NOMO-1 treated with dmso at 0.1 percent for 144 hours (cell line): ENCODE results near the gene ANAPC5.
"Not testable (repeated sequence)": the region's sequence is repeated elsewhere in the genome, so short reads cannot be mapped to it uniquely, and the experiment has no call there.

Source experiments
- DNase-seq: peaks from one replicate; lab custom pipeline; 2025; ENCODE audit not compliant: unreplicated experiment; lab: John Stamatoyannopoulos, UW

ANAPC5 gene, protein sequence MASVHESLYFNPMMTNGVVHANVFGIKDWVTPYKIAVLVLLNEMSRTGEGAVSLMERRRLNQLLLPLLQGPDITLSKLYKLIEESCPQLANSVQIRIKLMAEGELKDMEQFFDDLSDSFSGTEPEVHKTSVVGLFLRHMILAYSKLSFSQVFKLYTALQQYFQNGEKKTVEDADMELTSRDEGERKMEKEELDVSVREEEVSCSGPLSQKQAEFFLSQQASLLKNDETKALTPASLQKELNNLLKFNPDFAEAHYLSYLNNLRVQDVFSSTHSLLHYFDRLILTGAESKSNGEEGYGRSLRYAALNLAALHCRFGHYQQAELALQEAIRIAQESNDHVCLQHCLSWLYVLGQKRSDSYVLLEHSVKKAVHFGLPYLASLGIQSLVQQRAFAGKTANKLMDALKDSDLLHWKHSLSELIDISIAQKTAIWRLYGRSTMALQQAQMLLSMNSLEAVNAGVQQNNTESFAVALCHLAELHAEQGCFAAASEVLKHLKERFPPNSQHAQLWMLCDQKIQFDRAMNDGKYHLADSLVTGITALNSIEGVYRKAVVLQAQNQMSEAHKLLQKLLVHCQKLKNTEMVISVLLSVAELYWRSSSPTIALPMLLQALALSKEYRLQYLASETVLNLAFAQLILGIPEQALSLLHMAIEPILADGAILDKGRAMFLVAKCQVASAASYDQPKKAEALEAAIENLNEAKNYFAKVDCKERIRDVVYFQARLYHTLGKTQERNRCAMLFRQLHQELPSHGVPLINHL

DNA sequence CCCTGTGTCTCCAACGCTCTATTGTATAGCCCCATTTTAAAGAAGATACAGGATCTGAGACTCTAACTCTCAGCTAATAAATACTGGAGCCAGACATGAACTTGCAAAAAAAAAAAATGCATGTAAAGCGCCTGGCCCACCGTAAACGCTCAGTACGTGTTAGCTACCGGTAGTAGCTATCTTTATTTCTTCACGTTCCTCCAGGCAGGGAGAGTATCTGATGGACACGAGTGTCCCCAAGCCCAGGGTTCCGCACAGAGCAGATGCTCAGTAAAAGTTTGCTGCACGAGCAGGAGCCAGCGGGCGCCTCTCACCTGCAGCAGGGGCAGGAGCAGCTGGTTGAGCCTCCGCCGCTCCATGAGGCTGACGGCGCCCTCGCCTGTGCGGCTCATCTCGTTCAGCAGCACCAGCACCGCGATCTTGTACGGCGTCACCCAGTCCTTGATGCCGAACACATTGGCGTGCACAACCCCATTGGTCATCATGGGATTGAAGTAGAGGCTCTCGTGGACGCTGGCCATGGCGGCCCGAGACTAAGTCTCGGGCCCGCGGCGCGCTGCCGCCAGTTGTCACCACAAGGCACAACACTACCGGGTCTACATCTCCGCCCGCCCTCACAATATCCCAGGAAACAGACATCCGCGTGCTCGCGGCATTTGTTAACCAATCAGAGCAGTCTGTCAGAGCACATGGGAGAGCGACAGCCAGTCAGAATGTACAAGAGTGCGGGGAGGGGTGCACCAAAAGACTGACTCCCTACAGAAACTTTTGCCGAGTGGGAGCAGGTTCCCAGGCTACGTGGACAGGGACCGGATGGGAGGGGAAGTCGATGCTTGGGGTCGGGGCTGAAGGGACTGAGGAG, at the start of gene ANAPC5:
Gene ANAPC5, minus strand, starts transcription at position 592 of the 862 bp plus-strand sequence. Its CDS starts 71 bp downstream, at position 521.
- peak; percentile 97 for DNase-seq

DNA sequence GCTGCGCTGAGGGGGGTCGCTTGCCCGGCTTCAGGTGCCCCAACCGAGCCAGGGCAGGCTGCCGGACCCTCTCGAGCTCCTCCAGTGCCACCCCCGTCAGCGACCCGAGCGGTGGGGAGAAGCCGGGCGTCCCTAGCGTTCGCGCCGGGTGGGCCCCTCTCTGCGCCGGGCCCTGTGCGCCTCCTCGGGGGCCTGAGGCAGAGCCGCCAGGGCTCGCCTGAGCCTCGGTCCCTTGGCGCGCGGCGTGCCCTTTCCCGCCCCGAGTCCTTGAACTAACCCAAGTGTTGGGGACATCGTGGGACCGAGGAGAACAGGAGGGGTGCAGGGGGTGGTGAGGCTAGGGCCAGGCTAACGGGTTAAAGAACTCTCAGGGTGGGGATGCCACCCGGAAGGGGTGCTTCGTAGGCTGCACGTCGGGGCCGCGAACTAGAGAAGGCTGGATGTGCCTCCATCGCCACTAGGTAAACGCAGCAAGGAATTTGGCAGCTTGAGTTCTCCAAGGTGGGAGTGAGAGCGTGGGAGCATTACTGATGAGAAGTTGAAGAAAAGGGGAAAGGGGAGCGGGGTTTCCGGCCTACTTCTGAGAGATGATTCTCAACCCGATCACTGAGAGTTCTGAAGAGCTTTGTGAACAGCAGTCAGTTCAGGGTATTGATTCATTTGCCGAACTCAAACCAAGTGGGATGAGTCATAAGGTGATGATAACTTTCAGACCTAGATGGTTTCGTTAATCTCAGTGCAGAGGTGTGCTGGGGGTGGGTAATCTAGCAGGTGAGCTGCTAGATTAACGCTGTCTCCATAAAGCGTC, 48.3 kb upstream of the ANAPC5 start:
- no peak for DNase-seq

DNA sequence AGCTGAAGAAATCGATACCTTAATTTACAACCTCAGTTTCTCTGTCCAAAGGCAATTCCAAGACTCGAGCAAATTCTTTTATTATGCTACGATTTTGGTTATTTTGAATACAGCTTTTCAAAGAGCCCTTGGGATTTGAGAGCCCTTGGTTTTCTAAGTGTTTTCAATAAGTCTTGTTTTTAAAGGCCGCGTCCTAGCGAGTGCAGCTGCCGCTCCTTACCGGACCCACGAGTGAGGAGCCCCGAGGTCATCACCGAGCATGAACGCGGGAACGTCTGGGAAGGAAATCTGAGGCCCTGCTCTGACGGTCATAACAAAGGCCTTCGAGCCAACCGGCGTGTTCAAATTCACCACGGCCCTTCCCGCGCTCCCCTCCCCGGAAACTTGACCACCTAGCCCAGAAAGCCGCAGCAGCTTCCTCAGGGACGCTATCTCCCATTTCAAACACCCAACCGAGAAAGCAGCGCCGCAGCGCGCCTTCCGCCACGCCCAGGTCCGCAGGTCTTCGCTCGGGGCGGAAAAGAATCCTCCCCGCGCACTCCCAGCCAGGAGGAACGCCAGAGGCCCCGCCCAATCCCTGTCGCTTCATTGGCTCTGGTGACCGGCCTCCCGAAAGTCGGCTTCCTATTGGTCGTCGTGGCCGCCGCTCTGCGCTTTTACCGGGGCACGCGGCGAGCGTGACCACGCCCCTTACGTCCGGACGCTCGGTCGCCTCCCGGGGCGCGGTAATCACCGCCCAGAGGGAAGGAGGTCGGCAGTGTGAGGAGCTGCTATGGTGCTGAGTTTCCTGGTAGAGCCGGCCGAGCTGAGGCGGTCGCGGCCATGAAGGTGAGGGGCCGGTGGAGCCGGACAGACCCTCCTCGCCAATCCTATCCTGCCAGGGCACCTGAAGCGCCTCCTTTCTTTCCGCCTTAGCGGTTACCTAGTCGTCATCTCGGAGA, 47.5 kb upstream of the ANAPC5 start, which contains the start of gene RNF34:
Gene RNF34, plus strand, starts transcription at position 728 of the 941 bp plus-strand sequence. Its CDS starts 95 bp downstream, at position 823.
- DNase-seq = peak; percentile 98

DNA sequence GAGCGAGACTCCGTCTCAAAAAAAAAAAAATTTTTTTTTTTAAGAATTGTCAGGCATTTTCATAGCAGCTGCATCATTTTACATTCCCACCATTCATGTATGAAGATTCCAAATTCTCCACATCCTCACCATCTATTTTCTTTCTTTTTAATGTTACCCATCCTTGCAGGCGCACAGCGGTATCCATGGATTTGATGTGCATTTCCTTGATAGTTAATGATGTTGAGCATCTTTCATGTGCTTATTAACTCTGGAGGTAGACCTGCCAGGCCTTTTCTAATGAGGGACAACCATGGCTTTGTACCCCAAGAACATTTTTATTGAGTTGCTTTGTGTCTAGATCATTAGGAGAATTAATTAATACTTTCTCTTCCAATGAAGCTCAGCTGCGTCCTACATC, 46.1 kb upstream of the ANAPC5 start:
- no peak for DNase-seq

DNA sequence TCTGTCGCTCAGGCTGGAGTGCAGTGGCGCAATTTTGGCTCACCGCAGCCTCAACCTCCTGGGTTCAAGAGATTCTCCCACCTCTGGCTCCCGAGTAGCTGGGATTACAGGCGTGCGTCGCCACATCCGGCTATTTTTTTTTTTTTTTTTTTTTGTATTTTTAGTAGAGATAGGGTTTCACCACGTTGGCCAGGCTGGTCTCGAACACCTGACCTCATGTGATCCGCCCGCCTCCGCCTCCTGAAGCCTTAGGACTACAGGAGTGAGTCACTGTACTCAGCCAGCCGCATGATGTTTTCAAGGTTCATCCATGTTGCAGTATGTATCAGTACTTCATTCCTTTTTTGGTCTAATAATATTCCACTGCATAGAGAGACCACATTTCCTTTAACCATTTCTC, 45.3 kb upstream of the ANAPC5 start:
- no peak for DNase-seq

DNA sequence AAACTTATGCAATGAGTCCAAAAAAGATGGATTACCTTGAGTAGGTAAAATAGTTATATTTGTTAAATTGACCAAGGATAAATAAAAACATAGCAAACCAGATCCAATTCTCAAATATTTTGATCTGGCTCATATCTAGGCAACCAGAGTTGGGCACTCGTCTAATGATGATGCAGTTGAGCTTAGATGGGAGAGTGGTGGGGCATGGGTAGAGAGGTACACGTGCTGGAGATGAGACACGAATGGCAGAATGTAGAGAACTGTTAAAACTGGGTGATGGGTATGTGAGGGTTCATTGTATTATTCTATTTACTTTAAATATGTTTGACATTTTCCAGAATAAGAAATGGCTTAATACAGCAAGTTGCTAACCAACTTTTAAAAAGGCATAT, 40.1 kb upstream of the ANAPC5 start:
- DNase-seq = no peak

DNA sequence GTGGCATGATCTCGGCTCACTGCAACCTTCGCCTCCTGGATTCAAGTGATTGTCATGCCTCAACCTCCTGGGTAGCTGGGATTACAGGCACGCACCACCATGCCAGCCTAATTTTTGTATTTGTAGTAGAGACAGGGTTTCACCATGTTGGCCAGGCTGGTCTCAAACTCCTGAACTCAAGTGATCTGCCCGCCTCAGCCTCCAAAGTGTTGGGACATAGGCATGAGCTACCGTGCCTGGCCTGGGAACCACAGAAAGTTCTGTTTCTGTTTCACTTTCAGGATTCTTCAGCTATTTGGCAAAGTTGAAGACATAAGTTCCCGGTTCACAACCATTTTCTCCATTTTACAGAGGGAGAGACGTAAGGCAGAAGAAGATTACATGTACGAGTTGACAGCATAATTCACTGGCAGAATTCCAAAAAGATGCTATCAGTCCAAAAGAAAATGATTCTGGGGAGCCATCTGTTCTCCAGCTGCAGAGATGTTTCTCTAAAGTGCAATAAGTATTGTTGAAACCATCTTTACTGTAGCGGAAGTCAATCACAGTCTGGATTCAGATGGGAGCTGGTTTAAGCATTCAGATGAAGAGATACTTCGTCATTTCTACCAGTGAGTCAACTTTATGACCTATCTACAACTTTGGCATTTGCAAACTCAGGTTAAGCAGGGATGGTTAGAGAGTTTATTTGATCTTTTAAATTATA, 39.6 kb upstream of the ANAPC5 start:
- DNase-seq = peak; percentile 72

DNA sequence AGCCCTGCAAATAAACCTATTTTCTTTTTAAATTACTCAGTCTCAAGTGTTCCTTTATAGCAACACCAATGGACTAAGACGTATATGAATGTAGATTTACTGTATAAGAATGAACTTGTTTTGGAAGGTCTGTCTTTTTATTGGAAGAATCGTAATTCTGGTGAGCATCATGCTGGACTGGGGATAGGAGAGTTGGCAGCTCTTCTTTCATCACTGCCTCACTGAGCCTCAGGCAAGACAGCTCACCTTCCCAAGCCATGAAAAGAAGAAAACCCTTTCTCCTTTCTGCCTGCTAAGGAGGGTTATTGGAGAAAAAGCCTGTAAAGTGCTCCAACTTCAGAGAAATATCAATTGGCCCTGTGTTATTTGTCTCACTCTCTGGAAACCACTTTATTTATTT, 38.6 kb upstream of the ANAPC5 start:
- no peak for DNase-seq

DNA sequence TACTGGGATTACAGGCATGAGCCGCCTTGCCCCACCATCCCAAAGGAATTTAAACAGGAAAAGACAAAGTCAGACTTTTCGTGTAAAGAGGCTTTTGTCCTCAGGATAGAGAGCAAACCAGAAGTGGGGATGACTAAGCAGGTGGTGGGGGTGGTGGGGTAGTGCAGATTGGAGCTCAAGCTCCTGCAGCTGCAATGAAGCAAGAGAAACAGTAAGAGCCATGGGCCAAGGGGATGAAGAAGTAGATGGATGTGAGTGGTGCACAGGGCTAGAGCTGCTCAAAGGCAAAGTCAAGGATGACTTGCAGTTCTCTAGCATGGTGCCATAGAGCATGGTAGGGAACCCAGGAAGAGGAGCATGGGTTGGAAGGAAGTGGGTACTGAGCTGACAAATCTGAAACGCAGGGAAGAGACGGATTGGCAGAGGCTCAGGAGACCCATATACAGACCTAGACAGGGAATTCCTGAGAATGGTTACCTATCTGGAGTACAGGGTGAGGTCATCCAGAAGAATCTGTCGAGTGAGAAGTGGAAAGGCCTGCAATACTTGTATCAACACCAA, 36.3 kb upstream of the ANAPC5 start:
- DNase-seq = peak; percentile 77

DNA sequence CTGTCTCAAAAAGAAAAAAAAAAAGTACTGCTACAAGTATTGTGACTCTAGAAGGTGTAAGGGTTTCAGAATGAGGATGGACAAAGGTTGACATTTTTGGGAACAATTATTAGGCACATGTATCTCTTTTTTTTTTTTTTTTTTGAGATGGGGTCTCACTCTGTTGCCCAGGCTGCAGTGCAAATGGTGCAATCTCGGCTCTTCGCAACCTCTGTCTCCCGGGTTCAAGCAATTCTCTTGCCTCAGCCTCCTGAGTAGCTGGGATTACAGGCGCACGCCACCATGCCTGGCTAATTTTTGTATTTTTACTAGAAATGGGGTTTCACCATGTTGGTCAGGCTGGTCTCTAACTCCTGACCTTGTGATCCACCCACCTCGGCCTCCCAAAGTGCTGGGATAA, 32.7 kb upstream of the ANAPC5 start:
- not testable (repeated sequence) for DNase-seq

DNA sequence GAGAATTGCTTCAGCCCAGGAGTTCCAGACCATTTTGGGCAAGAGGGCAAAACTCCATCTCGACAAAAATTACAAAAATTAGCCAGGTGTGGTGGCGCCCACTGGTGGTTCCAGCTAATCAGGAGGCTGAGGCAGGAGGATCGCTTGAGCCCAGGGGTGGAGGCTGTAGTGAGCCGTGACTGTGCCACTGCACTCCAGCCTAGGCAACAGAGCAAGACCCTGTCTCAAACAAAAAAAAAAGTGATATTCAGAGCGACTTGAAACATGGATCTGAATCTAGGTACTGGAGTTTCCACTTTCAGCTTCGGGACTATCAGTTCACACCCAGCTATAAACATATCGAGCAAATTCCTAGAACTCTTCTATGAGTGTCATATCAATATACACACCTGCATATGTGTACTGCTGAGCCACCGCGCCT, 31.4 kb upstream of the ANAPC5 start:
- DNase-seq = no peak

DNA sequence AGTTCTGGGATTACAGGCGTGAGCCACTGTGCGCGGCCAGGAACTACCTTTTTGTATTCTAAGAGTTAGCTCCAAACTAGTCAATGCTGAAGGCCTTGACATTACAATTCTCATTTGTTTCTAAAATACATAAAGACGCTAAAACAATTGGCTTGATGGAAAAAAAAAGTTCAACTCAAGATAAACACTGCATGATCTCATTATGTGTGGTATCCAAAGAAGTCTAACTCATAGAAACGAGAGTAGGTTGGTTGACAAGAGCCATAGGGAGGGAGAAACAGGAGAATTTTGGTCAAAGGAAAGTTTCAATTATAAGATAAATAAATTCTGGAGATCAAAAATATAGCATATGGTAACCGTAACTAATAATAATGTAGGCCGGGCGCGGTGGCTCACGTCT, 27.7 kb upstream of the ANAPC5 start:
- DNase-seq = no peak

DNA sequence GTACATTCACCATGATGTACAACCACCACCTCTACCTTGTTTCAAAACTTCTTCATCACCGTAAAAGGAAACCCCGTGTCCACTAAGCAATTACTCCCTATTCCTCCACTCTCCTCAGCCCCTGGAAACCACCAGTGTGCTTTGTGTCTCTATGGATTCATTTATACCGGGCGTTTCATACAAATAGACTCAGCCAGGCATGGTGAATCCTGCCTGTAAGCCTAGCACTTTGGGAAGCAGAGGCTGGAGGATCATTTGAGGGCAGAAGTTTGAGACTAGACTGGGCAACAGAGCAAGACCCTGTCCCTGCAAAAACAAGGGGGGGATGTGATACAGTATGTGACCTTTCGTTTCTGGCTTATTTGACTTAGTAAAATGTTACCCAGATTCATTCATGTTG, 26.5 kb upstream of the ANAPC5 start:
- no peak for DNase-seq

DNA sequence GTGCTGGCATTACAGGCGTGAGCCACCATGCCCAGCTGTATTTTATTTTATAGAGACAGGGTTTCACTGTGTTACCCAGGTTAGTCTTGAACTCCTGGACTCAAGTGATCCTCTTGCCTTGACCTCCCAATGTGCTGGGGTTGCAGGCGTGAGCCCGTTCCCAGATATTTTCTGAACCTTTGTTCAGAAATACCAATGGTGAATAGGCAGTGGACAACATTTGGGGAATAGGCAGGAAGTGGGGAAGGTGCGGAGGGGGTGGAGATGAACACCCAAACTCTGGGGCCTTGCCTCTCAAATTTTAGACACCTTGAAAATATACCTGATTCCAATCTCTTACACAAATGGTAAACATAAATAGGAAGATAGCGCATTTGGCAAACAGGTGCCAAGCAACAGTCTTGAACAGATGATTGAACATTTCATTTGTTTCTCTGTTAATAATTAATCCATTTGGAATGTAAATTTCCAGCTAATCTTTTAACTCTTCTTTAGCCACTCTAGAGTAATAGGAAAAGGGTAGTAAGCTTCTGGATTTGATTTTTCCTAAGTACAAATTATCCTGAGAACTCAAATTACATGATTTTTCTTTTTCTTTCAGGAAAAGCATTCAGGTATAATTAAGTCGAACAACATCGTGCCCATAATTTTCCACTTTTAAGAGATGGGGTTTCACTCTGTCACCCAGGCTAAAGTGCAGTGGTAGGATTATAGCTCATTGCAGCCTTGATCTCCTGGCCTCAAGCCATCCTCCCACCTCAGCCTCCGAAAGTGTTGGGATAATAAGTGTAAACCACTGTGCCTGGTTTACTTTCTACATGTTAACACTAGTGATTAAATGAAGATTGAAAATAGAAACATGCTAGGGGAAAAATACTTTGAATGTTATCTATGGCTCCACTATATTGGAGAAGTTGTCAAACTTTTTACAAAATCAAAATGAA, 24.8 kb upstream of the ANAPC5 start:
- DNase-seq = no peak

DNA sequence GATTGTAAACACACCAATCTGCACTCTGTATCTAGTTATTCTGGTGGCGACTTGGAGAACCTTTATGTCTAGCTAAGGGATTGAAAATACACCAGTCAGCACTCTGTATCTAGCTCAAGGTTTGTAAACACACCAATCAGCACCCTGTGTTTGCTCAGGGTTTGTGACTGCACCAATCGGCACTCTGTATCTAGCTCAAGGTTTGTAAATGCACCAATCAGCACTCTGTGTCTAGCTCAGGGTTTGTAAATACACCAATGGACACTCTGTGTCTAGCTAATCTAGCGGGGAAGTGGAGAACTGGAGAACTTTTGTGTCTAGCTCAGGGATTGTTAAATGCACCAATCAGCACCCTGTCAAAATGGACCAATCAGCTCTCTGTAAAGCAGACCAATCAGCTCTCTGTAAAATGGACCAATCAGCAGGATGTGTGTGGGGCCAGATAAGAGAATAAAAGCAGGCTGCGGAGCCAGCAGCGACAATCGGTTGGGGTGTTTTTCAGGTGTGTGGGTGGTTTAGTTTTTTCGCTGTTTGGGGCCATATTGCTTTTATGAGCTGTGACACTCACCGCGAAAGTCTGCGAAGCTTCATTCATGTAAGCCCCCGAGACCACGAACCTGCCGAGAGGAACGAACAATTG, 22.9 kb upstream of the ANAPC5 start:
- not testable (repeated sequence) for DNase-seq

DNA sequence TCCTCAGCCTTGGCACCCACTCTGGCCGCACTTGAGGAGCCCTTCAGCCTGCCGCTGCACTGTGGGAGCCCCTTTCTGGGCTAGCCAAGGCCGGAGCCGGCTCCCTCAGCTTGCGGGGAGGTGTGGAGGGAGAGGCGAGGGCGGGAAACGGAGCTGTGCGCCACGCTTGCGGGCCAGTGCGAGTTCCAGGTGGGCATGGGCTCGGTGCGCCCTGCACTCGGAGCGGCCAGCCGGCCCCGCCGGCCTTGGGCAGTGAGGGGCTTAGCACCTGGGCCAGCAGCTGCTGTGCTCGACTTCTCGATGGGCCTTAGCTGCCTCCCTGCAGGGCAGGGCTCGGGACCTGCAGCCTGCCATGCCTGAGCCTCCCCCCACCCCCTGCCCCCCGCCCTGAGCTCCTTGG, 22.1 kb upstream of the ANAPC5 start:
- DNase-seq = not testable (repeated sequence)

DNA sequence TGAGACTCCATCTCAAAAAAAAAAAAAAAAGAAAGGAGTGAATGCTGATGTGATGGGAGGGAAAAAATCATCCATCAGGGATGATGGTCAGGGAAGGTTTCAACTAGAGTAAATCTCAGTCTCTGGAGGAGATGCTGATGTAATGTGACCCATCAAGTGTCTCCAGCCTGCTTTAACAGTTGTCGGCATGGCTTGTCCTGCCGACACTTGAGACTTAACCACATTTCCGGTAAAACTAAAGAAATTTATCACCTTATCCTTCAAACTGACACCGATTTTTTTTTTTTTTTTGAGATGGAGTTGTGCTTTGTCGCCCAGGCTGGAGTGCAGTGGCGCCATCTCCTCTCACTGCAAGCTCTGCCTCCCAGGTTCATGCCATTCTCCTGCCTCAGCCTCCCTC, 21.5 kb upstream of the ANAPC5 start:
- DNase-seq = no peak
